Pancreas (tissue), 10 donors: ENCODE measurements around the gene CSF1R. TPM values are rescaled to one million over a fixed set of nuclear protein-coding genes. Genes with fewer than 3 reads are reported as not detected.

Experiments
- ATAC-seq, 4 donors: fragments of 200-7000 bp; cut with Tn5 transposase; one replicate each; pipeline versions ENCODE4 v1.8.0 to v1.9.1; 2020; ENCODE audit warnings: mild to moderate bottlenecking in 4 of 4, moderate library complexity in 4 of 4
- DNase-seq, 6 donors: peaks; one replicate each; pipeline ENCODE4 v3.0.0-alpha.2; 2020
- FAIRE-seq: peaks from 2 replicates; lab custom pipeline; 2012; peaks lifted over from hg19 to GRCh38; lab: Jason Lieb, UNC
- H3K27ac ChIP-seq, 4 donors: fragments of 200-600 bp; sonication (generic); 1 replicate in 3 of 4; 2 replicates in 1 of 4; pipeline versions ENCODE4 v1.5.0 to v1.8.0; 2020
- H3K27me3 ChIP-seq, 4 donors: fragments of 200-600 bp; one replicate each; pipeline ENCODE4 v1.8.0; 2021
- H3K36me3 ChIP-seq, 3 donors: fragments of 200-600 bp; sonication (generic) in 1 of 3; one replicate each; pipeline versions ENCODE4 v1.5.0 to v1.8.0; 2020 to 2021
- H3K4me1 ChIP-seq, 3 donors: fragments of 200-600 bp; one replicate each; pipeline ENCODE4 v1.8.0; 2021
- H3K4me3 ChIP-seq, 4 donors: fragments of 200-600 bp; sonication (generic) in 2 of 4; one replicate each; pipeline versions ENCODE4 v1.5.0 to v1.8.0; 2020 to 2021
- H3K9me3 ChIP-seq, 4 donors: fragments of 200-600 bp; one replicate each; pipeline ENCODE4 v1.8.0; 2021
- CTCF ChIP-seq, 4 donors: fragments of 200-600 bp; sonication (generic) in 3 of 4; IDR thresholded peaks; one replicate each; pipeline versions ENCODE4 v1.5.0 to v1.8.0; 2021; ENCODE audit warnings: antibody characterized with exemption in 4 of 4
- WGBS, 2 donors: extraction: QIAGEN DNeasy Blood & Tissue Kit; methylation state at CpG; one replicate each; pipeline ENCODE4 v1.1.7; 2013; 5-methylcytosine and 5-hydroxymethylcytosine counted together
- intact Hi-C, 3 donors: fragments of 100-400 bp; cut with DNase I; formaldehyde crosslinking; loops; one replicate each; pipeline versions ENCODE4 v1.11.1 to v1.14.2; 2022
- polyA plus RNA-seq, 2 donors: library from polyadenylated mRNA; stranded (reverse); fragments of 200-250 nt; gene quantifications; one replicate each; pipeline ENCODE4 v1.2.3, GENCODE V29; 2013
- total RNA-seq, 6 donors: library from RNA; stranded (reverse); fragmentation: NEBNext Ultra II Directional in 4 of 6; extraction: Animal tissue kit (Norgen Biotek cat#: 25700) in 4 of 6; gene quantifications; one replicate each; pipeline versions ENCODE4 v1.2.1 to v1.2.4, GENCODE V29; 2021 to 2023
- donor health status: healthy with polysubstance abuse.
- donor health status: DM: no; HTN: no; CAD: no; lungs with moderate emphysema.
- donor health status: DM: no; HTN: no; CAD: no.
- donor health status: control.
- donor health status: control.
- donor health status: Bipolar disorder and iron deficiency.
- donor health status: DM: yes; HTN: yes; CAD: no.
- donor health status: DM: no; HTN: no; CAD: no.
- donor health status: DM: no; HTN: no; CAD: no.
- donor health status: DM: yes; HTN: yes; CAD: no.

The CSF1R gene
- total and polyA plus RNA-seq, 8 donors = 1.4 to 51.2 (median 4.1) TPM

- intact Hi-C loops = no loop called here
- FAIRE-seq = no peak
- TF ChIP-seq CTCF (IDR thresholded peaks at IDR 0.05) = no peak
- H3K27ac ChIP-seq = no peak overlapping the region
- no peaks in the 10 kb centered on the region for H3K9me3 ChIP-seq
- no peak for ATAC-seq
- WGBS, 2 donors = 92% methylated on average over 6 of the region's 6 CpGs
- H3K27me3 ChIP-seq = no peaks in the 10 kb centered on the region
- peaks cover 4 to 58% (median 9%) of the 10 kb centered on the region in 3 donors for H3K36me3 ChIP-seq
- no peak for DNase-seq
- H3K4me3 ChIP-seq = no peak overlapping the region
- H3K4me1 ChIP-seq = no peaks in the 10 kb centered on the region
These were observed 76.5 kb downstream of the CSF1R start for GRCh38 chr5:150009671-150010387.

- Histone ChIP-seq H3K4me3 (no peak overlapping the region), H3K4me1 (peaks cover 6 to 10% (median 9%) of the 10 kb centered on the region in 3 donors), H3K27me3 (no peaks in the 10 kb centered on the region), H3K27ac (no peak overlapping the region), H3K9me3 (no peaks in the 10 kb centered on the region), H3K36me3 (peaks cover under 1 to 40% (median 4%) of the 10 kb centered on the region in 3 donors)
- no peak for TF ChIP-seq CTCF (IDR thresholded peaks at IDR 0.05)
- intact Hi-C loops = no loop called here
- ATAC-seq (no peak), FAIRE-seq (no peak), DNase-seq (no peak)
These were observed 79.3 kb downstream of the CSF1R start for GRCh38 chr5:150007050-150007449.

- H3K27me3 ChIP-seq = no peaks in the 10 kb centered on the region
- intact Hi-C loops = no loop called here
- H3K27ac ChIP-seq = no peak overlapping the region
- 80 to 88% methylated on average over 4 of the region's 4 CpGs for WGBS, 2 donors
- DNase-seq = no peak
- ATAC-seq = no peak
- peaks cover 8 to 12% (median 10%) of the 10 kb centered on the region in 3 donors for H3K4me1 ChIP-seq
- H3K9me3 ChIP-seq = no peaks in the 10 kb centered on the region
- no peak overlapping the region for H3K4me3 ChIP-seq
- FAIRE-seq = no peak
- TF ChIP-seq CTCF (IDR thresholded peaks at IDR 0.05) = no peak
- peaks cover 0 to 36% (median 4%) of the 10 kb centered on the region in 3 donors for H3K36me3 ChIP-seq
These were observed 80.0 kb downstream of the CSF1R start for GRCh38 chr5:150006318-150006717.

Other genes with a start within 250 kb of the CSF1R start
- not detected for gene PDE6A, start 141.8 kb downstream of the CSF1R start, total RNA-seq
- gene PDE6A, start 141.8 kb downstream of the CSF1R start, polyA plus RNA-seq = not detected
- 1 to 10 TPM; 3.1 to 7.4 (median 4.4) TPM for gene SLC26A2, start 125.8 kb downstream of the CSF1R start, total RNA-seq
- 1 to 10 TPM; 1.1 to 3.0 TPM for gene SLC26A2, start 125.8 kb downstream of the CSF1R start, polyA plus RNA-seq
- gene TIGD6, start 85.9 kb downstream of the CSF1R start, total RNA-seq = 1 to 10 TPM; 1.5 to 3.6 (median 2.0) TPM
- 1 to 10 TPM; 2.3 to 2.6 TPM for gene TIGD6, start 85.9 kb downstream of the CSF1R start, polyA plus RNA-seq
- 10 to 100 TPM in 4 of 6 donors, 1 to 10 TPM in 2; 8.6 to 16.4 (median 10.7) TPM for gene HMGXB3, start 85.8 kb downstream of the CSF1R start, total RNA-seq
- 10 to 100 TPM; 20.7 to 21.4 TPM for gene HMGXB3, start 85.8 kb downstream of the CSF1R start, polyA plus RNA-seq
- 10 to 100 TPM in 4 of 6 donors, 1 to 10 TPM in 2; 7.2 to 48.6 (median 15.6) TPM for gene PDGFRB, start 69.3 kb upstream of the CSF1R start, total RNA-seq
- 10 to 100 TPM; 11.5 to 17.0 TPM for gene PDGFRB, start 69.3 kb upstream of the CSF1R start, polyA plus RNA-seq
- under 1 TPM in 2 of 6 donors, not detected in 4; 0.13 to 0.16 TPM for gene CDX1, start 80.2 kb upstream of the CSF1R start, total RNA-seq
- under 1 TPM in 1 of 2 donors, not detected in 1; 0.19 TPM for gene CDX1, start 80.2 kb upstream of the CSF1R start, polyA plus RNA-seq
- not detected for gene SLC6A7, start 103.5 kb upstream of the CSF1R start, total RNA-seq
- not detected for gene SLC6A7, start 103.5 kb upstream of the CSF1R start, polyA plus RNA-seq
- gene CAMK2A, start 203.2 kb upstream of the CSF1R start, total RNA-seq = under 1 TPM in 4 of 6 donors, not detected in 2; 0.03 to 0.19 (median 0.06) TPM
- under 1 TPM in 1 of 2 donors, not detected in 1; 0.12 TPM for gene CAMK2A, start 203.2 kb upstream of the CSF1R start, polyA plus RNA-seq
- gene ARSI, start 216.4 kb upstream of the CSF1R start, total RNA-seq = under 1 TPM in 5 of 6 donors, not detected in 1; 0.14 to 0.87 (median 0.24) TPM
- not detected for gene ARSI, start 216.4 kb upstream of the CSF1R start, polyA plus RNA-seq